Choroid plexus epithelial cell (primary cell): ENCODE data around the gene SCAANT1.

Source experiments
- DNase-seq: peaks from one replicate; pipeline ENCODE4 v3.0.0-alpha.2; 2010; ENCODE audit warnings: low read depth
- H3K4me3 ChIP-seq: 2 replicates; pipeline ENCODE4 v1.5.1; 2011; ENCODE audit warnings: low read depth, mild to moderate bottlenecking, control low read depth, low read length, moderate library complexity
- CTCF ChIP-seq: conservative IDR thresholded peaks from 2 replicates; pipeline ENCODE4 v1.5.1; 2011; ENCODE audit warnings: low read depth, mild to moderate bottlenecking, control low read depth, inconsistent platforms, low read length, moderate library complexity

SCAANT1 gene

GRCh38 chr3:63874769-63875168, 37.4 kb downstream of the SCAANT1 start:
- H3K4me3 ChIP-seq, result no peak overlapping the region
- DNase-seq, result no peak
- TF ChIP-seq CTCF, result no peak

- peak; percentile 83 for DNase-seq
- no peak for TF ChIP-seq CTCF
- no peak overlapping the region for H3K4me3 ChIP-seq
These were observed 39.9 kb downstream of the SCAANT1 start for GRCh38 chr3:63872135-63872924.

- TF ChIP-seq CTCF, result no peak
- no peak for DNase-seq
- H3K4me3 ChIP-seq, result no peak overlapping the region
These were observed 41.6 kb downstream of the SCAANT1 start for GRCh38 chr3:63870615-63871005.

GRCh38 chr3:63869940-63870614, 42.1 kb downstream of the SCAANT1 start:
- no peak for TF ChIP-seq CTCF
- H3K4me3 ChIP-seq, result no peak overlapping the region
- DNase-seq, result no peak

- TF ChIP-seq CTCF, result no peak
- no peak for DNase-seq
- H3K4me3 ChIP-seq, result no peak overlapping the region
These were observed 45.0 kb downstream of the SCAANT1 start for GRCh38 chr3:63867225-63867624.

GRCh38 chr3:63864965-63865327, 47.2 kb downstream of the SCAANT1 start:
- DNase-seq, result no peak
- peak overlapping the region; percentile 89 for H3K4me3 ChIP-seq
- no peak for TF ChIP-seq CTCF
